Adrenal gland (tissue), 12 donors: ENCODE results near the gene NOL12. TPM values are rescaled to one million over a fixed set of nuclear protein-coding genes. Genes with fewer than 3 reads are reported as not detected.

Experiments
- DNase-seq, 7 donors: peaks; one replicate each; pipeline ENCODE4 v3.0.0-alpha.2; 2019 to 2020
- H3K27ac ChIP-seq, 5 donors: fragments of 200-600 bp; sonication (generic) in 4 of 5; 1 replicate in 3 of 5; 2 replicates in 2 of 5; pipeline versions ENCODE4 v1.5.1 to v1.8.0; 2016 to 2020; ENCODE audit warnings: mild to moderate bottlenecking in 1 of 5
- H3K27me3 ChIP-seq: fragments of 200-600 bp; 2 replicates; pipeline ENCODE4 v1.8.0; 2021
- H3K36me3 ChIP-seq, 2 donors: fragments of 200-600 bp; replicated peaks in 1 of 2; 1 replicate in 1 of 2; 2 replicates in 1 of 2; pipeline versions ENCODE4 v1.5.1 to v1.8.0; 2018 to 2022
- H3K4me1 ChIP-seq, 2 donors: fragments of 200-600 bp; replicated peaks in 1 of 2; 1 replicate in 1 of 2; 2 replicates in 1 of 2; pipeline versions ENCODE4 v1.5.1 to v1.8.0; 2018 to 2021
- H3K4me3 ChIP-seq, 4 donors: fragments of 200-600 bp; sonication (generic) in 3 of 4; one replicate each; pipeline ENCODE4 v1.5.1; 2016 to 2018
- H3K9me3 ChIP-seq, 3 donors: fragments of 200-600 bp; sonication (generic) in 1 of 3; replicated peaks in 1 of 3; 1 replicate in 2 of 3; 2 replicates in 1 of 3; pipeline versions ENCODE4 v1.5.1 to v1.8.0; 2016 to 2021
- POLR2A ChIP-seq, 2 donors: fragments of 450-650 bp; IDR thresholded peaks; one replicate each; pipeline ENCODE4 v1.6.1; 2017; ENCODE audit warnings: antibody characterized with exemption in 2 of 2, mild to moderate bottlenecking in 2 of 2, moderate library complexity in 1 of 2
- WGBS, 4 donors: extraction: QIAGEN DNeasy Blood & Tissue Kit in 2 of 4; methylation state at CpG; one replicate each; pipeline versions ENCODE4 v1.1.5 to v1.1.7; 2013 to 2017; 5-methylcytosine and 5-hydroxymethylcytosine counted together
- intact Hi-C, 2 donors: fragments of 100-400 bp; cut with DNase I; formaldehyde crosslinking; loops; one replicate each; pipeline versions ENCODE4 v1.14.1 to v1.15.0; 2022 to 2023
- polyA plus RNA-seq, 3 donors: library from polyadenylated mRNA; stranded (reverse); fragments of 200-250 nt in 2 of 3; fragments of 350-450 nt in 1 of 3; fragmentation: Illumina TruSeq in 1 of 3; extraction: RNeasy Lipid Tissue Mini Kit (QIAGEN cat#74804) in 1 of 3; gene quantifications; one replicate each; pipeline ENCODE4 v1.2.3, GENCODE V29; 2013 to 2014
- total RNA-seq, 9 donors: library from RNA; depleted of rRNA in 4 of 9; stranded (reverse); fragments of >200 nt in 4 of 9; fragments of 120-200 nt in 1 of 9; fragmentation: NEBNext Ultra II Directional in 1 of 9; extraction: Animal tissue kit (Norgen Biotek cat#: 25700) in 1 of 9; gene quantifications; one replicate each; pipeline versions ENCODE4 v1.1.0 to v1.2.4, GENCODE V29; 2013 to 2023
- TF ChIP-seq, protein P1 (sequence below), 6 experiments: fragments of 450-650 bp in 4 of 6; fragments of 200-600 bp in 2 of 6; sonication (generic) in 1 of 6; IDR thresholded peaks; 1 replicate in 5 of 6; 2 replicates in 1 of 6; pipeline versions ENCODE4 v1.5.1 to v1.8.0; 2016 to 2021; ENCODE audit warnings: antibody characterized with exemption in 6 of 6, mild to moderate bottlenecking in 2 of 6, moderate library complexity in 1 of 6
- donor health status: healthy with polysubstance abuse.
- donor health status: Bipolar disorder and iron deficiency.
- donor health status: DM: yes; HTN: yes; CAD: no.
- donor health status: DM: no; HTN: no; CAD: no.
- donor health status: DM: no; HTN: no; CAD: no.
- donor health status: DM: yes; HTN: yes; CAD: no.

The NOL12 gene
- total and polyA plus RNA-seq, 12 donors = 23.2 to 90.7 (median 39.3) TPM

DNA sequence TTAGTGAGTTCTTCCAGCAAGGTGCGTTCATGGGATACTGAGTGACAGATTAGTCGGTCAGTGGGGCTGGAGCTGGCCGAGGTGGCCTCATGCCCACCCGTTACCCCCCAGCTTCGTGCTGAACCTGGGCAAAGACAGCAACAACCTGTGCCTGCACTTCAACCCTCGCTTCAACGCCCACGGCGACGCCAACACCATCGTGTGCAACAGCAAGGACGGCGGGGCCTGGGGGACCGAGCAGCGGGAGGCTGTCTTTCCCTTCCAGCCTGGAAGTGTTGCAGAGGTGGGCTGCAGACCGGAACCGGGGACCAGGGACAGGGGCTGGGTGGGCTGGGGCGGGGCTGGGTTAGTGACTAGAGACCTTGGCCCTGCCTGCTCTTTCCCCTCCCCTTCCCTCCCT, 7.8 kb upstream of the NOL12 start:
- 45 to 81% (median 72%) methylated on average over 4 to 18 of the region's 18 CpGs for WGBS, 4 donors
- no peak overlapping the region for H3K4me3 ChIP-seq
- peaks cover 20 to 32% of the 10 kb centered on the region in 2 donors for H3K4me1 ChIP-seq
- H3K36me3 ChIP-seq = peaks cover 0 to 12% of the 10 kb centered on the region in 2 donors
- TF ChIP-seq, protein P1, sequence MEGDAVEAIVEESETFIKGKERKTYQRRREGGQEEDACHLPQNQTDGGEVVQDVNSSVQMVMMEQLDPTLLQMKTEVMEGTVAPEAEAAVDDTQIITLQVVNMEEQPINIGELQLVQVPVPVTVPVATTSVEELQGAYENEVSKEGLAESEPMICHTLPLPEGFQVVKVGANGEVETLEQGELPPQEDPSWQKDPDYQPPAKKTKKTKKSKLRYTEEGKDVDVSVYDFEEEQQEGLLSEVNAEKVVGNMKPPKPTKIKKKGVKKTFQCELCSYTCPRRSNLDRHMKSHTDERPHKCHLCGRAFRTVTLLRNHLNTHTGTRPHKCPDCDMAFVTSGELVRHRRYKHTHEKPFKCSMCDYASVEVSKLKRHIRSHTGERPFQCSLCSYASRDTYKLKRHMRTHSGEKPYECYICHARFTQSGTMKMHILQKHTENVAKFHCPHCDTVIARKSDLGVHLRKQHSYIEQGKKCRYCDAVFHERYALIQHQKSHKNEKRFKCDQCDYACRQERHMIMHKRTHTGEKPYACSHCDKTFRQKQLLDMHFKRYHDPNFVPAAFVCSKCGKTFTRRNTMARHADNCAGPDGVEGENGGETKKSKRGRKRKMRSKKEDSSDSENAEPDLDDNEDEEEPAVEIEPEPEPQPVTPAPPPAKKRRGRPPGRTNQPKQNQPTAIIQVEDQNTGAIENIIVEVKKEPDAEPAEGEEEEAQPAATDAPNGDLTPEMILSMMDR (IDR thresholded peaks at IDR 0.05) = no peak
- no peak for TF ChIP-seq POLR2A (IDR thresholded peaks at IDR 0.05)
- no peaks in the 10 kb centered on the region for H3K9me3 ChIP-seq
- no peak for DNase-seq
- no peaks in the 10 kb centered on the region for H3K27me3 ChIP-seq
- H3K27ac ChIP-seq = peak overlapping the region in 2 of 5 donors; percentile 40 to 85
- intact Hi-C loops = no loop called here

DNA sequence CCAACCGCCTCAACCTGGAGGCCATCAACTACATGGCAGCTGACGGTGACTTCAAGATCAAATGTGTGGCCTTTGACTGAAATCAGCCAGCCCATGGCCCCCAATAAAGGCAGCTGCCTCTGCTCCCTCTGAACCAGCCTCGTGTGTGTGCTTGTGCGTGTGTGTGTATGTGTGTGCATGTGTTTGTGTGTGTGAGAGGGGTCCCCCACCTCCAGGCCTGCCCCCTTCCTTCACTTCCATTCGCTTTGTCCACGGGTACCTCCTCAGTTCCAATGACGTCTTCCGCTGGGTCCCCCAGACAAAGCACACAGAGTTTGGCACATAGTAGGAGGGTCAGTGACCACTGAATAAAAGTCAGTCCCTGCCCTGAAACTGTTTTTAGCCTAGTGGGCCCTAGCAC, 6.5 kb upstream of the NOL12 start:
- Histone ChIP-seq H3K27ac (peak overlapping the region in 1 of 5 donors; percentile 22), H3K36me3 (peaks cover 0 to 12% of the 10 kb centered on the region in 2 donors), H3K27me3 (no peaks in the 10 kb centered on the region), H3K9me3 (no peaks in the 10 kb centered on the region), H3K4me3 (no peak overlapping the region), H3K4me1 (peaks cover 14 to 21% of the 10 kb centered on the region in 2 donors)
- 83 to 90% (median 88%) methylated on average over 6 to 8 of the region's 8 CpGs for WGBS, 4 donors
- no peak for TF ChIP-seq POLR2A (IDR thresholded peaks at IDR 0.05)
- TF ChIP-seq, protein P1 (IDR thresholded peaks at IDR 0.05) = no peak
- intact Hi-C loops = loop anchor here (5.0 kb wide), 2 partner anchors 37 to 57 kb away; no protein-coding TSS in a partner anchor
- no peak for DNase-seq

DNA sequence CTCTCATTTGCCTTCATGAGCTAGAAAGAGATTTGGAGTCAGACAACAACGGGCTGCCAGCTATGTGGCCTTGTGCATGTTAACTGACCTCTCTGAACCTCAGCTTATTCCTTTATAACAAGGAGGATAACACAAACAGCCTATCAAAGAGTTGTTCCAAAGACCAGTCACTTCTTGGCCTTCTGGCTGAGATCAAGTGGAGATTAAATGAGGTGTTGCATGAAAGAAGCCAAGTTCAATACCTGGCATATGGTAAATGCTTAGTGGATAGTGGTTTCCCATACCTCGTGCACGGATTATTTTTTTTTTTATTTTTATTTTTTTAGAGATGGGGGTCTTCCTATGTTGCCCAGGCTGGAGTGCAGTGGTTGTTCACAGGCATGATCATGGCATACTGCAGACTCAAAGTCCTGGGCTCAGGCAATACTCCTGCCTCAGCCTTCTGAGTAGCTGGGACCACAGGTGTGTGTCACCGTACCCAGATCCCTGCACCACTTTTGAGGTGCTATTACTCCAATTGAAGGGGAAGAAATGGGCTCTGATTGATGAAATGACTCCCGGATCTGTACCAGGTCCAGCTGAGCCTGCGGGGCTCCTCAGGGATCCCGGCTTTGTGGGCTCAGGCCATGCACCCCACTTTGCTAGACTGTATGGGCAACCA, 5.8 kb upstream of the NOL12 start:
- H3K9me3 ChIP-seq = no peaks in the 10 kb centered on the region
- H3K36me3 ChIP-seq = peaks cover 0 to 12% of the 10 kb centered on the region in 2 donors
- no peaks in the 10 kb centered on the region for H3K27me3 ChIP-seq
- no peak for TF ChIP-seq POLR2A (IDR thresholded peaks at IDR 0.05)
- TF ChIP-seq, protein P1 (IDR thresholded peaks at IDR 0.05) = no peak
- 58 to 86% (median 75%) methylated on average over 3 to 7 of the region's 7 CpGs for WGBS, 4 donors
- H3K4me3 ChIP-seq = no peak overlapping the region
- intact Hi-C loops = loop anchor here (5.0 kb wide), 2 partner anchors 38 to 58 kb away; no protein-coding TSS in a partner anchor
- peaks cover 8 to 16% of the 10 kb centered on the region in 2 donors for H3K4me1 ChIP-seq
- peak overlapping the region in 1 of 5 donors; percentile 22 for H3K27ac ChIP-seq
- no peak for DNase-seq

DNA sequence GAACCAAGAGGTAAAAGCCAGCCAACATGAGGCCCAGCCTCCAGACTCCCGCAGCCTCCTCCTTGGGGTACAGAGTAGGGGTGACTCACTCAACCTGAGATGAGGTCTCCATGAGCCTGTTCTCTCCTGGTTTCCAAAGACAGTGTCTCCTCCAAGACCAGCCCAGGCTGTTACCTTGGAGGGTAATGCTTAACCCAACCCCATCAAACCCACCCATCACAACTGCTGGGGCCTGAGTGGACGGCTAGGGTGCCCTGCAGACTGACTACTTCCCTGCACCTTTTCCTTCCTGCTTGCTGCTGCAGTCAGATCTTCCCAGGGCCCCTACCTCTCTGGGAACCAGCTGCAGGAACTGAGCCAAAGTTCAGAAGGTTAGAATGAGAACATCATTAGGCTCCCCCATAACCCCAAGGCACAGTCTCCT, 5.1 kb upstream of the NOL12 start:
- intact Hi-C loops = loop anchor here (5.0 kb wide), 2 partner anchors 39 to 59 kb away; no protein-coding TSS in a partner anchor
- no peak overlapping the region for H3K27ac ChIP-seq
- peaks cover 8 to 11% of the 10 kb centered on the region in 2 donors for H3K4me1 ChIP-seq

More for the DNA sequence above, 5.1 kb upstream of the NOL12 start:
- 66 to 90% (median 80%) methylated on average over 2 of the region's 2 CpGs for WGBS, 4 donors
- no peaks in the 10 kb centered on the region for H3K27me3 ChIP-seq
- DNase-seq = peak in 1 of 7 donors; percentile 50
- no peak for TF ChIP-seq POLR2A (IDR thresholded peaks at IDR 0.05)
- TF ChIP-seq, protein P1 (IDR thresholded peaks at IDR 0.05) = no peak
- no peaks in the 10 kb centered on the region for H3K9me3 ChIP-seq
- H3K36me3 ChIP-seq = peaks cover 0 to 12% of the 10 kb centered on the region in 2 donors
- H3K4me3 ChIP-seq = no peak overlapping the region
